Stimulated activated CD8-positive, alpha-beta memory T cell treated with anti-CD3 and anti-CD28 coated beads, Interleukin-7, amount 100 ng/mL, for 24 hours (primary cell): ENCODE results near the gene PROX1.

Experiments
- DNase-seq: peaks from one replicate; pipeline ENCODE4 v3.0.0-alpha.2; 2020; ENCODE audit warnings: low read depth

Gene PROX1

DNA sequence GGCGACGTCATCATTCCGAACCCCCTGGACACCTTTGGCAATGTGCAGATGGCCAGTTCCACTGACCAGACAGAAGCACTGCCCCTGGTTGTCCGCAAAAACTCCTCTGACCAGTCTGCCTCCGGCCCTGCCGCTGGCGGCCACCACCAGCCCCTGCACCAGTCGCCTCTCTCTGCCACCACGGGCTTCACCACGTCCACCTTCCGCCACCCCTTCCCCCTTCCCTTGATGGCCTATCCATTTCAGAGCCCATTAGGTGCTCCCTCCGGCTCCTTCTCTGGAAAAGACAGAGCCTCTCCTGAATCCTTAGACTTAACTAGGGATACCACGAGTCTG lies 10.0 kb downstream of the PROX1 start:
- DNase-seq = no peak

DNA sequence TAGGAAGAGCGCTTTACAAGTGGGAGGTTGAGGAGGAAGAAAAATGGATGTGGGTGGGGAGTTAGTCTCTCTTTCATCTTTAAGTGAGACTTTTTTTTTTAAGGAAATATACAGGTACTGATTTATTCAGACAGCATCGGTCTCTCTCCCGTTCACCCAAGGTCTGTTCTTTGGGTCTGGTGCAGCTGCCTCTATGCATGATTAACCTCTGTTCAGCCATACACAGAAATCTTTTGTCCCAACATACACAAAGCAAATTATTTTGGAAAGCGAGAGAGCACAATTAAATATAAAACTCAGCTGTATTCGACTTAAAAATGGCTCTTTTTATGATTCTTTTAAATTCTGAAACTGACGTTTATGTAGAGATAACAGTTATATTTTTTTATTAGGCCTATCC lies 11.0 kb downstream of the PROX1 start:
- DNase-seq = no peak

DNA sequence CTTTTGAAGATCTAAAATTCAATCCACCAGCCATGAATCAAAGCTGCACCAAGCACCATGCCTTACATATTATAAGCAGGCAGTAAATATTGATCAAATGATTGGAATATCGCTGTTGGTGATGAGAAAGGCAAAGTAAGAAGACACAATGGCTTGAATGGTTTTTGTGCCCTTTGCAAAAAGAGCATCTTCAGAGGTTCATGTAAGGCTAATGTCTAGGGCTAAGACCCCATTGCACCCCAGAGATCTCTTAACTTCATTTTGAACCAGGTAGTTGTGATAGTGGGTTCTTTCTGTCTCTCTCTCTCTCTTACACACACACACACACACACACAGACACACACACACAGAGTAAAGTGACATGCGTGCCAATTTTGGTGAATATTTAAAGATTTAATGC lies 12.0 kb downstream of the PROX1 start:
- no peak for DNase-seq

DNA sequence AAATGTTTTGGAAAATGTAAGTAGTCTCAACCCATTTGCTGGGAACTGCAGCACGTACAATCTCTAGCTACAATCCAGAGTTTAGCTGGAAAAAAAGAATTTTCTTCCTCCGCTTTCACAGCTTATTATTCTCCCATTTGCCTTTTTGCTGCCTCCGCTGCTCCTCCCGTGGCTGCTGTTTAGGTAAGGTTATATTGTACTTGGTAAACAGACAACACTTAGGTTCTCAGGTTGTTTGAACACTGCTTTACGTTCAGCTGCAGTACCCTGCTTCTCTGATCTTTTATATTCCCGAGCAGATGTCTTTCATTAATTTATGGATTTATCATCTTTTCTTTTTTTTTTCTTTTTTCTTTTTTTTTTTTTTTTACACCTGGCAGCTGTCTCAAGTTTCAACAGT lies 14.3 kb downstream of the PROX1 start:
- no peak for DNase-seq

DNA sequence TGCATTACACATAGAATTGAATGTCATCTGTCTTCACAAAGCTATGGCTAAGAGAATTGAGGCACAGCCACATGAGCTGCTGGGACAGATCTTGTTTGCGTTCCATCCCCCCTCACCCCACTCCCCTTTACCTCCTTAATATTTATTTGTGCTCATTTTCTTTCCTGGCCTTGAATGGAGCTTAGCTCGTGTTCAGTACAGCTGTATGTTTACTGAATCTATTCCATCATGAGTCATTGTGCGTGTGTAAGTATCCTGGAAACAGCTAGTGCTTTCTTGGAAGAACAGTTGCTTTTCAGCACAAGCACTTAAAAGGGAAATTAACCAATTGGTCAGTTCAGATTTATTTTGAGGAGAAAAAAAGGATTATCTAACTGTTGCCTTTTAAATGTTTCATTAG lies 14.7 kb downstream of the PROX1 start:
- no peak for DNase-seq

DNA sequence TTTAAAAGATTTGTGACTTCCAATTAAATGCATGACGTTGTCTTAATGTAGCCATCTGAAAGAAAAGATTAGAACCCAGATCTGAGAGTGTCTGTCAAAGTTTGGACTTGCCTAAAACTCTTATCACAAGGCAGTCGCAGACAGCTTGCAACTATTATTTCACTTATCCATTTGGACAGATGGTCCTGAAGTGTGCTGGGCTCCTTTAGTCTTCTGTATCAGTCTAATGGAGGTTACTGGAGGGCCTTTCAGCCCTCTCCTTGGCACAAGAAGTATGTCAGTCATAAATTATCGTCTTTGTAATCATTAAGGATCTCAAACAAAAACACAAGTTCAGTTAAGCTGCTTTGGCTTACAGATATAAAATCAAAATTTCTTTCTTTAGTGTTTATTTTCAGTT lies 15.5 kb downstream of the PROX1 start:
- DNase-seq = no peak

DNA sequence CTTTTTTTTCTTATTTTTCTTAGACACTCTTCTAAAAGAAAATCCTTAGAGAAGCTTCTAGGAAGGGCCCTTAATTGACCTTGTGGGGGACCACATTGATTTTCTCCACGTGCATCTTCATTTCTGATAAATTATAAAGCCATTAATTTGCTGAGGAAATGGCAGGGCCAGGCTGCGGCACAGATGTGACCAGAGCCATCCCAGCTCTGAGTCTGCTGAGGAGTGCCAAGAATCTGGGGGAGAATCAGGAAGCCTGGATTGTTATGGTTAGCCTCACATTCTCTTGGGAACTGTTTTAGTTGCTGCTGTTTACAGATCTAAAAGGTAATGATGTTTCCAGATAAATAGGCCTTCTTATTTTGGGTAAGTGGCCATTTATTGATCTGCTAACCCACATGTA lies 16.2 kb downstream of the PROX1 start:
- DNase-seq = no peak

DNA sequence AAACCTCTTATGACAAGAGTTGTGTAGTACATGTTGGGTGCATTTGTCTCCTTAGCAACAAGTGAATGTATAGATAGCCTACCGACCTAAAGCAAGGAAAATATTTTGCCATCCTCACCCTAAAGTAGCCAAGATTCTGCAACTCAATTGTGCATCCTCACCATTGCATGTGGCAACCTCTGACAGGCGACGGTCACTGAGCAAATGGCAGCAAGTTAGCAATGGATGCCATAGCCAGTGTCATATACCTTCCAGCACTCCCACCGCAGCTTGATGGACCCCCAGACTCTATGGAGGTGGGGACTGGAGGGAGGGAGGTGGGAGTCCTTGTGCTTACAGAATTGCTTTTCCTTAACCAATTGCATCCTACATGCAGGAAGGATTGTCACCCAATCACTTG lies 17.0 kb downstream of the PROX1 start:
- no peak for DNase-seq

DNA sequence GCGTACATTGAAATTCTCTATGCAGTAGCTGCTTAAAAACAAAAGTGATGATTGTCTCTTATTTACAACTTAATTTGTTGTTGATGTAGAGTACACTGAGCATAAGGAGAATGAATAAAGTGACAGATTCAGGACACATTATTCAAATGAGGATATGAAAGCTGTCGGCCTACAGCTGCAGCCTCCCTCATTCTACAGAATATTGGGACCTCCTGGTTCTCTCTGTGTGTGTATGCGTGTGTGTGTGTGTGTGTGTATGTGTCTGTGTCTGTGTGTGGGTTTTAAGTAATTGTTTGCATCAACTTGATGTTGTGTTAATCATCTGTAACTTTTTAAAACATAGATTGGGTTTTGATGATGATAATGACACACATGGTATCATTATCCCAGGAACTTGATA lies 17.9 kb downstream of the PROX1 start:
- no peak for DNase-seq

DNA sequence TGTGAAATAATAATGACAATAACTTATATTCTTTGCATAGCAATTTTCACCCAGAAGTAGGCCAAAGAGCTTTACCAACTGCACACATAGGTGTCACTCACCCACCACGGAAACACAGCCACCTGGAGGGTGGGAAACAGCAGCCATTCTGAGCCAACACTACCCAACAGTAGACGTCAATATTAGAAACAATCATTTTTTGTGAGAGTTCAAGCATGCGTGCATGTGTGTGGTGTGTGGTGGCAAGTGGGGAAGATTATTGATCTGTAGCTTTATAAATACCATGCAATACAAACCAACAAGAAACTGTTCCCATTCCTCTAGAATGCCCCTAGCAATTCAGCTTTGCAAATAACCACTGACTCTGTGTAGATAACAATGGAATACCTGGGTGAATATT lies 19.1 kb downstream of the PROX1 start:
- DNase-seq = no peak

DNA sequence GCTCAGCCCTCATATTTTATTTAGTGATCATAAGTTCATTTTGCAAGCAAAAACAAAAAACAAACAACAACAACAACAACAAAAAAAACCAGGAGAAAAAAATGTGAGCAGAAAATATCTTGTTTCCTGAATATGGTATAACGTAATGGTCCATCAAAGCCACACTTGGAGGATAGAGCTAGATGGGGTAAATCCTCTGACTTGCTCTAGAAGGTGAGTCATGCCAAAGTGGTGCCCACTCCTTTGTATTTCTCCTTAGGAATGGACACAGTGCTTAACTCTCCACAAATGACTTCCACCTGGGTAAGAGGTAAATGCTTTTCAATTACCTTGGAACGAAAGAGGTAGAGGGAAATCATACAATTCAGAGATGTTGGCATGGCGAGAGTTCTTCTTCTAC lies 20.6 kb downstream of the PROX1 start:
- DNase-seq = no peak

DNA sequence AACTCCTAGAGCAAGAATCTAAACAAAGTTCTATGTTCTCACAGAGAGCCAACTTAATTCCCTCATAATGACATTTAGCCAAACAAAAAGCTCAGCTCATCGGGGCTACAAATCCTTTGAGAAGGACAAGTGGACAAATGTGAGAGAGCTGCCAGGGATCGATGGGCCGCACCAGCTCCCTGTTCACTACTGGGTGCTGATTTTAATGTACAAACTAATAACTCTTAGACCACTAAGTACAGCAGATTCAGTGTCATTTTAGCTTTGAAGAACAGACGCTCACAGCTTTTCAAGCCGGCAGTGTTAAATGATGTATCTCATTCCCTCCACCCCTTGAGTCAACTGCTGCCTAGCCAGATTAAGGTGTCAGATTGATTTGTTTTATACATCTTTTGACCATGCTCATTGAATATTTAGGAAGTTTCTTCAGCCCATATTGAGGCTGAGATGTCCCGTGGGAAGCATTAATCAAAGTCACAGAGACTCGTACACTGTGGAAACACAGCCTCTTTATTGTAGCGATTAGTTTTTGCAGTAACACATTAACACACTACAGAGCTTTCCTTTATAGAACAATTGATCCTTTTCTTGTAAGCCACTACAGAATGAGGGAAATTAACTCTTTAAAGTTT lies 21.1 kb downstream of the PROX1 start:
- DNase-seq = no peak

DNA sequence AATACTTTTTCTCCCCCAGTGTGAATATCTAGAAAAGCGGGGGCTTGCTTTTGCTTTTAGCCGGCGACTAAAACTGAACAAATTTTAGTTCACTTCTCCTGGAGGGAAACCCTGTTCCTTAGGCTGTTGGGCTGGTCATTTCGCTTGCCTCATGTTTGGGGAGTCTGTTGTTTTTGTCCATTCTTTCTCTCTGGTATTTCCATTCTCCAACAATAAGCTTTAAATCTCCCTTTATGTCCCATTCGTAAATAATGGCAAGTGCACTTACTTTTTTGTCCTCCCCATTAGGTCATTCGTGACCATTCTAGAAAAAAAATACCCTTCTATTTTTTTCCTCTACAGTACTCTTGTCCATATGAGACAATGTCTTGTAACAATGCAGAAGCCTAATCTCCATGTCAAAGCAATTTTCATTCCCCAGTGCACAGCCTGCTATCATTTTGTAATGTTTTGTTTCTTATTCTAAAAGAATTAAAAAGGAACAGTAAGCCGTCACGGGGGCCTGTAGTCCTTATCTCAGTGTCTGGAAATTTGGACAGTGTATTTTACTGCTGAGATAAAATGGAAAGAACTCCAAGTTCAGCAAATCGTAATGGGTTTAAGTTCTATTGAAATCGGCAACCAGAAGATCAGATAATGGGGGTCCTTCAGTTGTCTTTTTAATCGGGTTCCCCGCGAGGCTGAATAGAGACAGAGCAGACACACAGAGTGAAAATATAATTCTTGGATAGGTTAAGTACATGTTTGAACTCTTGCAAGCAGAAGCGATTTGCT lies 21.8 kb downstream of the PROX1 start:
- DNase-seq = no peak

DNA sequence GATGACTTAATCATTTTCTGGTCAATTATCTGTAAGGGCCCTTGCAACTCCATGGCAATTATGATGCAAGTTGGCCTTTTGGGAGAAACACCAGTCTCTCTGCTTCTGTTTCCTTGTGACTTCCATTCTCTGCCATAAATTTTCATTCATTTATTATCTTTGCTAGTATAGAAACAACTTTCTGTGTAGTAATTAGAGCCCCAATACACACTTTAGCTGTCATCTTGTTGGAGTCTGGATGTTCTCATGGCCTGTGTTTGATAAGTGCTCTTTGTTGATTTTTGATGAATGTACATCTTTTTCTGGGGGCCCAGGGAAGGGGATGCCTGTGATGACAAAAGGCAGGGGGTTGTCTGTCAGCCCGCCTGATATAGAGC lies 22.4 kb downstream of the PROX1 start:
- DNase-seq = no peak

DNA sequence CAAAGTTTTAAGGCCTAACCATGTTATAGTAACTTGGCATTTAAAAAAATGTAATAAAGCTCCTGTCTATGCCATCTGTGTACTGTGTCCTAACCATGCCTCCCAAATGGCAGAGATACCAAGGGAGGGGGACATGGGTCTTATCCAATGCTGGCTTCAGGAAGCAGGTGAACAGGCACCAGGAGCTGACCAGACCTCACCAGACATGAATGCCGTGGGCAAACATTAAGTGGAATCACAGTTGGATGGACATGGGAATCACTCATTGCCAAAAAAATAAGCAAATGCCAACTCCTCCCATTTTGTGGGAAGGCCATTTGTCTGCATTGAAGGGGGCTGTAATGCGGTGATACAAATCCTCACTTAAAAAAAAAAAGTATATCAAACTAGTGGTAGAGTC lies 22.9 kb downstream of the PROX1 start:
- DNase-seq = no peak

DNA sequence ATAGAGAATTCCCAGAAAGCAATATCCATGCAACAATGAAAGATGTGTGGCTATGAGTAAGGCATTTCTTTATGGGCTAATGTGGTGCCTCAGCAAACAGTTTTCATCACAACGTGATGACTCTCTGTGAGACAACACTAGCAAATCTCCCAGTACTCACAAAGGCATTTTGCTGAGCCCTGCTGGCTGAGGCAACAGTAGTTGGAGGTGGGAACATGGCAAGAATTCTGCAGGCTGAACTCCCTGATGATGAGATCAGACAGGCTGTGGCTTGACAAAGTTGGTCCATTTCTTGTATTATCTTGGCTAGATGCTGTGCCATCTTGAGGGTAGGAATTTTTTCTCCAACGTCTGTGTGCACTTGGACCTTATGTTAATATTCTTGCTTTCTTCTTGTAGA lies 24.6 kb downstream of the PROX1 start:
- no peak for DNase-seq

DNA sequence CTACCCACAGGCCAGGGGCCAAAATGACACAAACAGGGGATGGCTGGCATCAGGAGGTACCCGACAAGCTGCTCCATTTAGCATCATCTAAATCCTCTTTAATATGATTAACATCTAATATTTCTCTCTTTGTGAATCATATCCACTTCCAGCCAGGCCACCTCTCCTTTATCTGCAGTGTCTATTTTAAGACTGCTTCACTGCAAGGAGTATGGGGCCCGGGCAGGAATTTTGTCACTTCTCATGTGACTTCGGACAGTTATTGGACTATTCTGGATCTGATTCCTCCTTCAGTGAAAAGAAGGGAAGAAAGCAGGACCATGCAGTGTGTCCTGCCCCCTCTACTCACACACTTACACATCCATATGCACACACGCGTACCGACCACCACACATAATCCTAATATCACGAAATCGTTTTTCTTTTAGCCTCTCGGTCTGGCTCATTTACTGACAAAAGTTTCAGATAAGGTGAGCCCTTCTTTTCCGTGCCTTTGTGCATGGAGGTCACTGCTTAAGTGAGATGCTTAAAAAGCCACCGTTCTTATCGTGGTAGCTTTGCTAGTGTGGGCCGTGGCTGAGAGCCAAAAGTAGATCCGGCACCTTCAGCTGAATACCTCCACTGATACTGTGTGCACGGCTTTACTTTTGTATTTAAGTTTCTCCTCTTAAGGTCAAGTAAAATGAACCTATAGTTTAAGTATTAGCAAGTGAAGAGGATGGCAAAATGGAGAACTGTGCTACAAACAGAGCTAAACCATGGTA lies 26.0 kb downstream of the PROX1 start:
- DNase-seq = no peak

DNA sequence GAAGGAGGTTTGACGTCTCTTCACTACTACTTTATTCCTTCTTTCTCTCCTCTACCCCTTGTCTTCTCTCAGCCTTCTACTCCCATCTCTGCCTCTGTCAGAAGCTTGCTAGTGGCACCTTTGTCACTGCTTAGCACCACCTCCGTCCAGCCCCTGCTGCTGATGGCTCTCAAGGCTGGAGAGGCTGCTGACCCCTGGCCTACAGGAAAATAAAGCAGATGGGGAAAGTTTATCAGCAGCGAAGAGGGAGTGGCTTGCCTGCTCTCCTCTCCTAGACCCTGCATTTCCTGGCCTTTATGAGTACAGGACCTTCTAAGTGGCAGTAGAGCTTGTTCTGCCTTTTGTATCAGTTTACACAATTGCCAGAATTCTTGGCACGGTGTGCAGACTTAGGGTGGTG lies 27.0 kb downstream of the PROX1 start:
- DNase-seq = no peak

DNA sequence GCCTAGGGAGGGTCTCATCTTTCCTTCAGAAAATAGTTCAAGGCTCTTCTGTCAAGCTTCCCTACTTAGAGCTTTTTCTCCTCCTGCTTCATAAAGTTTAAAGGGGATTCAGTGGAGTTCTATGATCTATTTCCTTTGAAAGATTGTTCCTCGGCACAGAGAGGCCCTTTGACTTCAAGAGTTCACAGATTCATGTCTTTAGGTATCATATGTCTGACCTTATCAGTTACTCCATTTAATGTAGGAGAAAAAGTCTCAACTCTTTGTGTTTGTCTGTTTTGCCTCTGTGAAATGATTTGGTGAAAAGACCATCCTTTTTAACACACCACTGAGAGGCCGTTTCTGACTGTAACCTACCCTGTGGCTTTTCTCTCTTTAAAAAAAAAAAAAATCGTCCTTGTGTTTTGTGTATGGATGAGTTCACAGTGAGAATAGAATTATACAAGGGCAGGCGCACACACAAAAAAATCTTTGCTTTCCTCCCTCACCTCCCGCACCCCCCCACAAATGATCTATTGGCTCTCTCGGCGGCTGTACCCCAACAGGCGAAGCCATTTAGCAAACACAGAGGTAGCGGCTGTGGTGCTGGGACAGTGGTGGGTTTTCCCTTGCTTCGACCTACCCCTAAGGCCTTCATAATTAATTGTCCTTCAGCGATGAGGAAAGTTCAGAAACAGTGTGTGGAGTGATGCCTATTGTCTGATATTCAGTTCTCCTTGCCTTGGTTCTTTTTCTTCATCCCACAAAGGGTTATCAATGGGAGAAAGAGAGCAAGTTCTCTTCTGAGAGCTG lies 29.6 kb downstream of the PROX1 start:
- no peak for DNase-seq

DNA sequence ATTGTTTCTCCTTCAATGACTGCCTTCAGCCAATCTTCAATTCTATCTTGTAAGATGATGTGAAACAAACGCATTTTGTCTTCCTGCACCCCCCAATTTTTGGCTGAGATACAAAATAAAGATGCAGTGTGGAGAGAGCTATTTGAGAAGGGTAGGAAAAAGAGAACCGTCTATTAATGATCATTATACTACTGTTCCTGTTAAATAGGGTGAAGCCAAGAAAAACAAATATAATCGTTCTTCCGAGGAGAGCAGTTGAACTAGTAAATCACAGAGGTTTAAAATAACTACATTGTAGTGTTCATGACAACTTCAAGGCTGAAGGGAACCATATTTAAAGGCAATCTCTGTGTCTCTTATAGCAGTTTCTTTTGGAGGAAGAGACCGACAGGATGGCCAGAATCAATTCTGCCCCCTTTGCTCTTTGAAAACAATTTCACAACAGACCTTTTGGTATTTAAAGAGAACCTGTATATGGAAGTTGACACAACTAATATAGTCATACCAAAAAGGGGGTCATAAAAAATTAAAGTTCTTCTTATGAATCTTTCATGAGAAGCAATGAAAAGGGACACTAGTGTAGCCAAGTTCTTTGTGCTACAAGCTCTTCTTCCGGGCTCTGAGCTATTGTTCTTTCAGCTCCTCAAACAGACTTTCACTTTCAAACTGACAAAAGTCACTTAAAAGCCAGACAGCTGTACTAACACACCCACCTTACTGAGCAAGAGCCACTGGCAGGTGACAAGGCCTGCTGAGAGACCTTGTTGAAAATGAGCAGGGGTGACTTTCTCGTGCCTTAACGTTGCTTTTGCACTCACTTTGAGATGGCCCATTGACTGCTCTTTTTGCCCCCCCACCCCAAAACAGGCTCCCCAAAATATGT lies 30.9 kb downstream of the PROX1 start:
- no peak for DNase-seq

DNA sequence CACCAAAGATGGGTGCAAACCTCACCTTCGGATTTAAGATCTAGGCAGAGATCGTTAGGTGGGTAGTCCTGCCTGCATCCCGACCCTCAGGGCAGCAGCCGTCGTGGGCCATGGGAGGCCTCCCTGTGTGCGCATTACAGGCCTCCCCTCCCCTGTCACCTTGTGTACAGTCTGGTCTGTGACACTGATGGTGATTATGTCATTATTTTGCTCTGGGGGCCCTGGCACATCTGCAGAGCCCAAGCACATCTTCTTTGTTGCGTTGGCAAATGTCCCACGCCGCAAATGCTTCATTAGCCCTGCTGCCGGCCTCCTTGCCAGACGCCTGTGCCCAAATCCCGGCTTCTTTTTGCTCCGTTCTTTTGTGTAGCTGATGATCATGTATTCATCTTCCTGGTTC lies 31.7 kb downstream of the PROX1 start:
- no peak for DNase-seq

DNA sequence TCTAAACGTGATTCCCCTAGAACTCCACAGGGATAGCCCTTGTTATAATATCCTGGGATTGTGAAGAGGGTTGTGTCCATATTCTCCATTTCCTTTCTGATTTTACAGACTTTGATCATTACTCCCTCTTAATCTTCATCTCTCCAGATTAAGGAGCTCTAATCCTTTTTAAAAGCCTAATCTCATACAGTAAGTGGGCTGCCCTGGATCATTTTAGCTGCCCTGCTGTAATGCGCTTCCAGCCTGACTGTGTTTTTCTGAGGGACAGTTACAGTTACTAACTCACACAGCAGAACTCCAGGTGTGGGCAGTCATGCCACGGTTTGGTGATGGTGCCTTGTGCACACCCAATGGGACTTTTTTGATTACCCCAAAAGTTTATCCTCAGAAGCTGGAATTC lies 33.5 kb downstream of the PROX1 start:
- no peak for DNase-seq
